Upper lobe of left lung (tissue), 4 donors: ENCODE data around the gene TMEM35B.

Source experiments
- CTCF ChIP-seq, 6 experiments: fragments of 450-650 bp in 4 of 6; fragments of 200-600 bp in 2 of 6; sonication (generic) in 2 of 6; IDR thresholded peaks; one replicate each; pipeline ENCODE4 v1.5.1; 2016 to 2019; ENCODE audit warnings: antibody characterized with exemption in 6 of 6
- POLR2A ChIP-seq, 4 donors: fragments of 450-650 bp; IDR thresholded peaks; one replicate each; pipeline ENCODE4 v1.5.1; 2016 to 2017; ENCODE audit warnings: antibody characterized with exemption in 4 of 4, mild to moderate bottlenecking in 2 of 4
- POLR2AphosphoS5 ChIP-seq, 2 donors: sonication (generic); formaldehyde crosslinking; IDR thresholded peaks; one replicate each; pipeline ENCODE4 v1.5.1; 2017; ENCODE audit warnings: antibody characterized with exemption in 2 of 2

- TF ChIP-seq POLR2A (IDR thresholded peaks at IDR 0.05): no peak
- no peak for TF ChIP-seq CTCF (IDR thresholded peaks at IDR 0.05)
- no peak for TF ChIP-seq POLR2AphosphoS5 (IDR thresholded peaks at IDR 0.05)
Measured at GRCh38 chr1:34987018-34987417, 1.9 kb upstream of the TMEM35B start.
